ACC112 (cell line): ENCODE measurements around the gene PTPRJ.

Experiments
- H2AFZ ChIP-seq: fragments of 200-600 bp; sonication (generic); one replicate; pipeline ENCODE4 v1.6.0; 2017; ENCODE audit warnings: antibody characterized with exemption, low read length; ENCODE audit not compliant: unreplicated experiment
- H3K27ac ChIP-seq: fragments of 200-600 bp; sonication (generic); 2 replicates; pipeline ENCODE4 v1.5.1; 2014; ENCODE audit warnings: low read depth, mild to moderate bottlenecking, antibody characterized with exemption, low read length, moderate library complexity
- H3K27me3 ChIP-seq: fragments of 200-600 bp; sonication (generic); 2 replicates; pipeline ENCODE4 v1.6.1; 2014; ENCODE audit warnings: mild to moderate bottlenecking, antibody characterized with exemption, low read length, moderate library complexity, mixed read lengths; ENCODE audit not compliant: insufficient read depth
- H3K36me3 ChIP-seq: fragments of 200-600 bp; sonication (generic); 2 replicates; pipeline ENCODE4 v1.6.1; 2016; ENCODE audit warnings: mild to moderate bottlenecking, antibody characterized with exemption, low read length, moderate library complexity, mixed read lengths; ENCODE audit not compliant: insufficient read depth
- H3K4me1 ChIP-seq: fragments of 200-600 bp; sonication (generic); one replicate; pipeline ENCODE4 v1.6.1; 2016; ENCODE audit warnings: low read length, mixed read lengths; ENCODE audit not compliant: insufficient read depth, unreplicated experiment, control insufficient read depth
- H3K4me3 ChIP-seq: fragments of 200-600 bp; sonication (generic); 2 replicates; pipeline ENCODE4 v1.5.1; 2014; ENCODE audit warnings: mild to moderate bottlenecking, low read depth, low read length
- H3K79me2 ChIP-seq: fragments of 200-600 bp; sonication (generic); one replicate; pipeline ENCODE4 v1.6.0; 2016; ENCODE audit warnings: low read length; ENCODE audit not compliant: control insufficient read depth, unreplicated experiment, insufficient read depth

Gene PTPRJ

DNA sequence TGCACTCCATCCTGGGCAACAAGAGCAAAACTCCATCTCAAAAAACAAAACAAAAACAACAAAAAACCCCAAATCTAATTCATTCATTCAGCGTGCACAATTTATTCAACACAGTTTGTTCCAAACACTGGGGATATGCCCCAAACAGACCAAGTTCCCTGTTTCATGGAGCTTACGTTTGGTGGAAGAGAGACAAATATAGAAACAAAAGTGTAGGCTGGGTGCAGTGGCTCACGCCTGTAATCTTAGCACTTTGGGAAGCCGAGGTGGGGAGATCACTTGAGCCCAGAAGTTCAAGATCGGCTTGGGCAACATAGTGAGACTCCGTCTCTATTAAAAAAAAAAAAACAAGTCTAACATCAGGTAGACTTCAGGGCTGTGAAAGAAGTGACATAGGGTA, 52.4 kb downstream of the PTPRJ start:
- Histone ChIP-seq H3K4me1 (peaks cover 18% of the 10 kb centered on the region), H3K36me3 (no peaks in the 10 kb centered on the region), H2AFZ (no peak overlapping the region), H3K79me2 (peaks cover 3% of the 10 kb centered on the region), H3K4me3 (no peak overlapping the region), H3K27ac (no peak overlapping the region), H3K27me3 (no peaks in the 10 kb centered on the region)

- Histone ChIP-seq H3K79me2 (peaks cover 2% of the 10 kb centered on the region), H2AFZ (no peak overlapping the region), H3K27ac (no peak overlapping the region), H3K27me3 (no peaks in the 10 kb centered on the region), H3K4me1 (peaks cover 17% of the 10 kb centered on the region), H3K4me3 (no peak overlapping the region), H3K36me3 (no peaks in the 10 kb centered on the region)
Observed at GRCh38 chr11:48033918-48034341, 53.6 kb downstream of the PTPRJ start.

DNA sequence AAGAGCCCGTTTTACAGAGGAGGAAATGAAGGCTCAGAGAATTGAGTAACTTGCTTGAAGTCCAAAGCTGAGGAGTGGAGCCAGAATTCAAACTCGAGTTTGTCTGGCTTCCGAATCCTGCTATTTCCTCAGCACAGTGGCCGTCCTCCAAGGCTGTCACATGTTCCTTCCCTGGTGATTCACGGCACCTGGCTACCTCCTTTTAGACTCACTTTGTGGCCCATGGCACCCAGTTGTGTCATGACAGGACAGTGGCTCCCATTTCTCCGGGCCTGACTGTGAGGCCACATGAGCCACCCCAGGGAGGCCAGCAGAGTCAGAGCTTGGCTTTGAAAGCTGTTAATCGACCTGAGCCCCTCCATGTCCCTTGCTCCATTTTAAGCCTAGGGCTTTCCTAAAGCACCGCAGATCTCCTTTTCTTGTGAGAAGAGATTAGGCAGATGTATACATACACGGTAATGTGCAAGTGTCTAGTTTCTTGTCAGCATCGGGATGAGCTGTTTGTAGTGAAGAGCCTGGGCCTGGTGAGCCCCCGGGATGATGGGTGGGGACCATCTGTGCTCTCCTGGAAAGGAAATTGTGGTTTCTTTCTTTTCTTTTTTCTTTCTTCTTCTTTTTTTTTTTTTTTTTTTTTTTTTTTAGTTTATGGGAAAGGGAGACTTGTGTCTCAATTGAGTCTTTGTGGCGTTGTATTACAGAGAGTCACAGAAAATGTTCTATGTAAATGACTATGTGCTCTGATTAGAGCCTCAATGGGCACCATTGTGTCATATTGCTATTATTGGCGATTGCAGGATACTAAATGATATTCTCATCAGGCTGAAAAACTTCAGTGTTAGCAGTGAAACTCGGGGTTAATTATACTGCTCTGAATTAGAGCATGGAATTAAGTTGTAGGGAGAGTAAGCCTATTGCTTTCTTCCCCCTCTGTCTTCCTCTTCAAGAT, 54.8 kb downstream of the PTPRJ start:
- Histone ChIP-seq H3K36me3 (no peaks in the 10 kb centered on the region), H3K27me3 (no peaks in the 10 kb centered on the region), H3K4me1 (peaks cover 6% of the 10 kb centered on the region), H2AFZ (no peak overlapping the region), H3K79me2 (peaks cover 2% of the 10 kb centered on the region), H3K27ac (no peak overlapping the region), H3K4me3 (no peak overlapping the region)

DNA sequence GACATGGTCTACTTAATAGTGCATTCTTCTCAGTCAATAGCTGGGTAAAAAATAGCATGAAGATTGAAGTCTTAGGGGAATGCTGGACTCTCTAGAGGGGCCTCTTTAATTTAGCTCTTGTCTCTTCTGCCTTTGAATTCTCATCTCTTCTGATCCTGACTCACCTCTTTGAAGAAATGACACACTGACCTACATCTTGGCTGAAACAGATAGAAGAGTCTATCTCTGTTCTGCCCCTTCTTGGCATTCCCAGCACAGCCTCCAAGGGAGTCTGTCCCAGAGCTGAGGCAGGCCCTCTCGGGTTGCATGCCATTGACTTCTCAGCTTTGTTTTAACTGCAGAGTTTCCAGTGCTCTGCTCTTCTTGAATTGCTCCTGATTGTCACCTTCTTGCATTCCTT, 55.7 kb downstream of the PTPRJ start:
- Histone ChIP-seq H3K79me2 (peaks cover 2% of the 10 kb centered on the region), H3K4me1 (peaks cover 4% of the 10 kb centered on the region), H3K27ac (no peak overlapping the region)

GRCh38 chr11:48036466-48036865, 56.1 kb downstream of the PTPRJ start:
- H2AFZ ChIP-seq = no peak overlapping the region
- peaks cover 4% of the 10 kb centered on the region for H3K4me1 ChIP-seq
- no peak overlapping the region for H3K27ac ChIP-seq
- H3K79me2 ChIP-seq = peaks cover 2% of the 10 kb centered on the region
- no peaks in the 10 kb centered on the region for H3K36me3 ChIP-seq
- no peaks in the 10 kb centered on the region for H3K27me3 ChIP-seq
- H3K4me3 ChIP-seq = no peak overlapping the region

More for the DNA sequence above, 55.7 kb downstream of the PTPRJ start:
- Histone ChIP-seq H3K4me3 (no peak overlapping the region), H3K27me3 (no peaks in the 10 kb centered on the region), H2AFZ (no peak overlapping the region), H3K36me3 (no peaks in the 10 kb centered on the region)

GRCh38 chr11:48037709-48038468, 57.5 kb downstream of the PTPRJ start:
- Histone ChIP-seq H3K27ac (no peak overlapping the region), H3K79me2 (peaks cover 2% of the 10 kb centered on the region), H3K4me1 (peaks cover 4% of the 10 kb centered on the region), H3K4me3 (no peak overlapping the region), H3K36me3 (no peaks in the 10 kb centered on the region), H3K27me3 (no peaks in the 10 kb centered on the region), H2AFZ (no peak overlapping the region)

- no peaks in the 10 kb centered on the region for H3K36me3 ChIP-seq
- no peak overlapping the region for H2AFZ ChIP-seq
- H3K4me1 ChIP-seq = peaks cover 4% of the 10 kb centered on the region
- H3K27me3 ChIP-seq = no peaks in the 10 kb centered on the region
- peaks cover 5% of the 10 kb centered on the region for H3K79me2 ChIP-seq
- no peak overlapping the region for H3K27ac ChIP-seq
- H3K4me3 ChIP-seq = no peak overlapping the region
Observed at GRCh38 chr11:48040830-48041444, 60.6 kb downstream of the PTPRJ start.

- Histone ChIP-seq H3K4me3 (no peak overlapping the region), H3K27me3 (no peaks in the 10 kb centered on the region), H3K36me3 (no peaks in the 10 kb centered on the region), H3K79me2 (peaks cover 5% of the 10 kb centered on the region), H2AFZ (no peak overlapping the region), H3K27ac (no peak overlapping the region), H3K4me1 (no peaks in the 10 kb centered on the region)
Observed at GRCh38 chr11:48041877-48042695, 61.7 kb downstream of the PTPRJ start.

GRCh38 chr11:48043111-48043990, 63.0 kb downstream of the PTPRJ start:
- Histone ChIP-seq H3K36me3 (no peaks in the 10 kb centered on the region), H3K79me2 (peaks cover 3% of the 10 kb centered on the region), H3K4me1 (no peaks in the 10 kb centered on the region), H3K4me3 (no peak overlapping the region), H3K27ac (no peak overlapping the region), H2AFZ (no peak overlapping the region), H3K27me3 (no peaks in the 10 kb centered on the region)
